OCI-LY1 (cell line): ENCODE data around the gene PNPLA7.
"Not testable (repeated sequence)": the region's sequence is repeated elsewhere in the genome, so short reads cannot be mapped to it uniquely, and the experiment has no call there.

ENCODE experiments used
- CTCF ChIP-seq: fragments of 200-600 bp; sonication (generic), shearing (Covaris generic); IDR thresholded peaks from 2 replicates; pipeline ENCODE4 v1.5.1; 2017; ENCODE audit warnings: mild to moderate bottlenecking, antibody characterized with exemption, low read length, moderate library complexity, mixed read lengths
- EZH2 ChIP-seq: fragments of 200-600 bp; sonication (generic), shearing (Covaris generic); IDR thresholded peaks from 2 replicates; pipeline ENCODE4 v1.8.0; 2017; ENCODE audit warnings: borderline replicate concordance, mixed run types, mild to moderate bottlenecking, antibody characterized with exemption, low read length, moderate library complexity, mixed read lengths

GRCh38 chr9:137466389-137467085 is 83.7 kb downstream of the PNPLA7 start:
- not testable (repeated sequence) for TF ChIP-seq CTCF, EZH2
